Nephron (organoid): ENCODE data around the gene KCNQ4.

ENCODE experiments used
- H3K27ac Mint-ChIP-seq, 3 experiments: 2 replicates each; pipeline ENCODE4 v1.8.0; 2020; ENCODE audit warnings: mixed read lengths in 3 of 3, mild to moderate bottlenecking in 2 of 3, moderate library complexity in 1 of 3
- H3K27me3 Mint-ChIP-seq: 2 replicates; pipeline ENCODE4 v1.8.0; 2021; ENCODE audit warnings: low read depth, mild to moderate bottlenecking, moderate library complexity, mixed read lengths
- H3K36me3 Mint-ChIP-seq: 2 replicates; pipeline ENCODE4 v1.8.0; 2020; ENCODE audit warnings: low read depth, mixed read lengths
- H3K4me1 Mint-ChIP-seq: 2 replicates; pipeline ENCODE4 v1.8.0; 2020; ENCODE audit warnings: mixed read lengths
- H3K4me3 Mint-ChIP-seq, 3 experiments: 2 replicates each; pipeline ENCODE4 v1.8.0; 2020; ENCODE audit warnings: mild to moderate bottlenecking in 3 of 3, mixed read lengths in 3 of 3, moderate library complexity in 2 of 3
- H3K9me3 Mint-ChIP-seq: 2 replicates; pipeline ENCODE4 v1.8.0; 2020; ENCODE audit warnings: mixed read lengths
- CTCF ChIP-seq, 3 experiments: fragments of 200-600 bp; sonication (generic); IDR thresholded peaks; one replicate each; pipeline ENCODE4 v1.5.0; 2021; ENCODE audit warnings: antibody characterized with exemption in 3 of 3; ENCODE audit not compliant: unreplicated experiment in 3 of 3

Gene KCNQ4

GRCh38 chr1:40853885-40854170 lies 70.2 kb downstream of the KCNQ4 start:
- Mint-ChIP-seq H3K36me3 (no peaks in the 10 kb centered on the region), H3K27me3 (peaks cover 29% of the 10 kb centered on the region), H3K4me3 (no peak overlapping the region), H3K9me3 (no peaks in the 10 kb centered on the region), H3K4me1 (no peaks in the 10 kb centered on the region), H3K27ac (no peak overlapping the region)
- no peak for TF ChIP-seq CTCF (IDR thresholded peaks at IDR 0.05; ENCODE audit: unreplicated experiment in 3 of 3)

GRCh38 chr1:40855513-40855912 lies 71.9 kb downstream of the KCNQ4 start:
- no peaks in the 10 kb centered on the region for H3K9me3 Mint-ChIP-seq
- no peaks in the 10 kb centered on the region for H3K36me3 Mint-ChIP-seq
- no peak overlapping the region for H3K27ac Mint-ChIP-seq
- TF ChIP-seq CTCF (IDR thresholded peaks at IDR 0.05; ENCODE audit: unreplicated experiment in 3 of 3): peak in 1 of 3 experiments; percentile 8
- peaks cover 37% of the 10 kb centered on the region for H3K27me3 Mint-ChIP-seq
- no peak overlapping the region for H3K4me3 Mint-ChIP-seq
- H3K4me1 Mint-ChIP-seq: no peaks in the 10 kb centered on the region

GRCh38 chr1:40856116-40856515 lies 72.5 kb downstream of the KCNQ4 start:
- H3K4me3 Mint-ChIP-seq: no peak overlapping the region
- TF ChIP-seq CTCF (IDR thresholded peaks at IDR 0.05; ENCODE audit: unreplicated experiment in 3 of 3): no peak
- no peaks in the 10 kb centered on the region for H3K4me1 Mint-ChIP-seq
- H3K27ac Mint-ChIP-seq: no peak overlapping the region
- H3K9me3 Mint-ChIP-seq: no peaks in the 10 kb centered on the region
- H3K36me3 Mint-ChIP-seq: no peaks in the 10 kb centered on the region
- peaks cover 43% of the 10 kb centered on the region for H3K27me3 Mint-ChIP-seq

DNA sequence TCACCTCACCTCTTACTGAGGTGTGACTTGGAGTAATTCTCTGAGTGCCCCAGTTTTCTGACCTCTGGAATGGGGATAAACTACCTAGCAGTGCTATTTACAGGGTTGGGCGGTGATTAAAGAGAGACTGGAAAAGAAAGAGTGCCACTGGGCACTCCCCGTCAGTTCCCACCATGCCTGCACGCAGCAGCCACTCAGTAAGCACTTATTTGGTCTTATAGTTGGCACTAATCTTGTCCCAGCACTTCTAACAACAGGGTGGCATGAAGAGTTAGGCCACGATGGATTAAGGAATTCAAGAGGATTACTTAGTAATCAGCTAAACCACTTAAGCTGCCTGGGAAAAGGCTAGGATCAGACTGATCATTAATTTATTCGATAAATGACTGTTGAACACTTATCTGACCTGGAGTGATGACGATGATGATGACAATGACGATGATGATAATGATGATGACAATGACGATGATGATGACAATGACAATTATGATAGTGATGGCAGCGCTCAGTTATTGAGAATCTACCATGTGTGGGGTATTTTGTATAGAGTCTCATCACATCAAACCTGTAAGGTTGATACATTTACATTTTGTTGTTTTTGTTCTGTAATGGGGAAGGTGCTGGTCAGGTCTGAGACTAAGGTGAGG lies 73.2 kb downstream of the KCNQ4 start:
- Mint-ChIP-seq H3K27ac (no peak overlapping the region), H3K4me3 (peak overlapping the region in 1 of 3 experiments; percentile 40), H3K9me3 (no peaks in the 10 kb centered on the region), H3K4me1 (no peaks in the 10 kb centered on the region), H3K27me3 (peaks cover 43% of the 10 kb centered on the region), H3K36me3 (no peaks in the 10 kb centered on the region)
- TF ChIP-seq CTCF (IDR thresholded peaks at IDR 0.05; ENCODE audit: unreplicated experiment in 3 of 3): no peak

DNA sequence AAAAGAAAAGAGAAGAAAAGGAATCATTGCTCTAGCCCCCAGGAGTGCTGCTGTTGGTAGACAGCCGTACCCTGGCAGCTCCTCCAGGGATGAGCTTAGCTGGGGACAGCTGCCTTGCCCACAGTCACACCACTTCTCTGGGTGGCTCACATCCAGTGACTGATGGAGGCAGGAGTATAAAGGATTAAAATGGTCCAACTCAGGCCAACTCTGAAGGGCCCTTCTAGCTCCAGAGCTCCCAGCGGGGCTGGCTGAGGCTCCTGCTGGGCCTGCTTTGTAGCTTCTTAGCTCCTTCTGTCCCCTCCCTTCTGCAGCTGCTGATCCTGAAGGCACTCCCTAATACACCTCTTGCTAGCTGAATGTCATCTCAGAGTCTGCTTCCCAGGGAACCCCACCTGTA lies 74.2 kb downstream of the KCNQ4 start:
- no peak overlapping the region for H3K27ac Mint-ChIP-seq
- H3K9me3 Mint-ChIP-seq: no peaks in the 10 kb centered on the region
- peaks cover 50% of the 10 kb centered on the region for H3K27me3 Mint-ChIP-seq
- peaks cover 4% of the 10 kb centered on the region for H3K4me1 Mint-ChIP-seq
- no peak overlapping the region for H3K4me3 Mint-ChIP-seq
- H3K36me3 Mint-ChIP-seq: no peaks in the 10 kb centered on the region
- TF ChIP-seq CTCF (IDR thresholded peaks at IDR 0.05; ENCODE audit: unreplicated experiment in 3 of 3): no peak

GRCh38 chr1:40858856-40859416 lies 75.3 kb downstream of the KCNQ4 start:
- no peak overlapping the region for H3K27ac Mint-ChIP-seq
- no peak for TF ChIP-seq CTCF (IDR thresholded peaks at IDR 0.05; ENCODE audit: unreplicated experiment in 3 of 3)
- H3K9me3 Mint-ChIP-seq: no peaks in the 10 kb centered on the region
- no peaks in the 10 kb centered on the region for H3K36me3 Mint-ChIP-seq
- H3K4me1 Mint-ChIP-seq: peaks cover 5% of the 10 kb centered on the region
- peak overlapping the region in 2 of 3 experiments; percentile 40 to 51 for H3K4me3 Mint-ChIP-seq
- peaks cover 50% of the 10 kb centered on the region for H3K27me3 Mint-ChIP-seq
